WTC11 (cell line): ENCODE results near the gene CLIC3. TPM values are rescaled to one million over a fixed set of nuclear protein-coding genes. Genes with fewer than 3 reads are reported as not detected.

Experiments
- ATAC-seq: fragments of 200-7000 bp; cut with Tn5 transposase; 2 replicates; pipeline ENCODE4 v1.10.0; 2021; ENCODE audit warnings: mild to moderate bottlenecking, moderate library complexity
- CTCF ChIA-PET: fragments of 300-600 bp; sonication (Branson Sonifier 250); formaldehyde crosslinking; loops from one replicate; lab custom pipeline; 2021; ENCODE audit warnings: antibody characterized with exemption; lab: Charles Lee
- POLR2A ChIA-PET: fragments of 350-600 bp; sonication (Branson Sonifier 250); formaldehyde crosslinking; loops from one replicate; lab custom pipeline; 2021; ENCODE audit warnings: antibody characterized with exemption; lab: Charles Lee
- DNase-seq: peaks from one replicate; pipeline ENCODE4 v3.0.0; 2021; ENCODE audit warnings: low spot score
- H3K27ac Mint-ChIP-seq: 2 replicates; pipeline ENCODE4 v1.8.0; 2021; ENCODE audit warnings: mixed read lengths
- H3K27me3 Mint-ChIP-seq: 2 replicates; pipeline ENCODE4 v1.8.0; 2021; ENCODE audit warnings: low read depth, mild to moderate bottlenecking, moderate library complexity, mixed read lengths
- H3K36me3 Mint-ChIP-seq: 2 replicates; pipeline ENCODE4 v1.8.0; 2021; ENCODE audit warnings: mixed read lengths
- H3K4me1 Mint-ChIP-seq: 2 replicates; pipeline ENCODE4 v1.8.0; 2022; ENCODE audit warnings: mixed read lengths
- H3K4me3 Mint-ChIP-seq: 2 replicates; pipeline ENCODE4 v1.8.0; 2021; ENCODE audit warnings: mild to moderate bottlenecking, moderate library complexity, mixed read lengths
- H3K9me3 Mint-ChIP-seq: 2 replicates; pipeline ENCODE4 v1.8.0; 2021; ENCODE audit warnings: mixed read lengths
- ESRRA ChIP-seq: sonication (generic); formaldehyde crosslinking; IDR thresholded peaks from 2 replicates; pipeline ENCODE4 v1.8.1; 2022; ENCODE audit warnings: mild to moderate bottlenecking, missing genetic modification reagents, borderline replicate concordance
- GRHL2 ChIP-seq: fragments of 250-450 bp; sonication (Bioruptor Pico); IDR thresholded peaks from 2 replicates; pipeline ENCODE4 v1.8.0; 2022; ENCODE audit warnings: mild to moderate bottlenecking, moderate library complexity; ENCODE audit not compliant: insufficient replicate concordance, severe bottlenecking
- RORB ChIP-seq: fragments of 250-450 bp; sonication (Bioruptor Pico); IDR thresholded peaks from 2 replicates; pipeline ENCODE4 v1.9.0; 2021; ENCODE audit warnings: mild to moderate bottlenecking
- SP1 ChIP-seq: sonication (generic); formaldehyde crosslinking; conservative IDR thresholded peaks from 2 replicates; pipeline ENCODE4 v1.8.1; 2022; ENCODE audit warnings: missing genetic modification reagents
- TCF7 ChIP-seq: sonication (generic); formaldehyde crosslinking; IDR thresholded peaks from 2 replicates; pipeline ENCODE4 v1.8.0; 2022; ENCODE audit warnings: mild to moderate bottlenecking, low read depth, missing genetic modification reagents, moderate library complexity
- TEAD1 ChIP-seq: sonication (generic); formaldehyde crosslinking; IDR thresholded peaks from 2 replicates; pipeline ENCODE4 v1.8.0; 2022; ENCODE audit warnings: mild to moderate bottlenecking, missing genetic modification reagents
- ZNF121 ChIP-seq: sonication (generic); formaldehyde crosslinking; IDR thresholded peaks from 2 replicates; pipeline ENCODE4 v1.8.0; 2023; ENCODE audit warnings: missing genetic modification reagents
- ZNF317 ChIP-seq: sonication (generic); formaldehyde crosslinking; IDR thresholded peaks from 2 replicates; pipeline ENCODE4 v1.8.1; 2023; ENCODE audit warnings: low read depth, mild to moderate bottlenecking, moderate library complexity, missing genetic modification reagents, borderline replicate concordance
- ZNF671 ChIP-seq: fragments of 250-450 bp; sonication (Bioruptor Pico); IDR thresholded peaks from 2 replicates; pipeline ENCODE4 v1.8.0; 2021; ENCODE audit warnings: mild to moderate bottlenecking
- total RNA-seq: library from RNA; stranded (reverse); gene quantifications from 3 replicates; pipeline ENCODE4 v1.2.3, GENCODE V29; 2021
- TF ChIP-seq, protein P1 (sequence below): sonication (generic); formaldehyde crosslinking; IDR thresholded peaks from 2 replicates; pipeline ENCODE4 v1.8.1; 2023; ENCODE audit warnings: mild to moderate bottlenecking, missing genetic modification reagents
- TF ChIP-seq, protein P2 (sequence below): sonication (generic); formaldehyde crosslinking; IDR thresholded peaks from 2 replicates; pipeline ENCODE4 v1.8.1; 2023; ENCODE audit warnings: mild to moderate bottlenecking, missing genetic modification reagents, borderline replicate concordance
- TF ChIP-seq, protein P3 (sequence below): sonication (generic); formaldehyde crosslinking; IDR thresholded peaks from 2 replicates; pipeline ENCODE4 v1.8.1; 2022; ENCODE audit warnings: low read depth, mild to moderate bottlenecking, moderate library complexity, missing genetic modification reagents, borderline replicate concordance
- TF ChIP-seq, protein P4 (sequence below): sonication (generic); formaldehyde crosslinking; IDR thresholded peaks from 2 replicates; pipeline ENCODE4 v1.8.0; 2023; ENCODE audit warnings: missing genetic modification reagents
- TF ChIP-seq, protein P5 (sequence below): sonication (generic); formaldehyde crosslinking; IDR thresholded peaks from 2 replicates; pipeline ENCODE4 v1.8.1; 2023; ENCODE audit warnings: mild to moderate bottlenecking, moderate library complexity, missing genetic modification reagents

Gene CLIC3
- total RNA-seq, 1 experiment from 2014 or later = 0.31 TPM

DNA sequence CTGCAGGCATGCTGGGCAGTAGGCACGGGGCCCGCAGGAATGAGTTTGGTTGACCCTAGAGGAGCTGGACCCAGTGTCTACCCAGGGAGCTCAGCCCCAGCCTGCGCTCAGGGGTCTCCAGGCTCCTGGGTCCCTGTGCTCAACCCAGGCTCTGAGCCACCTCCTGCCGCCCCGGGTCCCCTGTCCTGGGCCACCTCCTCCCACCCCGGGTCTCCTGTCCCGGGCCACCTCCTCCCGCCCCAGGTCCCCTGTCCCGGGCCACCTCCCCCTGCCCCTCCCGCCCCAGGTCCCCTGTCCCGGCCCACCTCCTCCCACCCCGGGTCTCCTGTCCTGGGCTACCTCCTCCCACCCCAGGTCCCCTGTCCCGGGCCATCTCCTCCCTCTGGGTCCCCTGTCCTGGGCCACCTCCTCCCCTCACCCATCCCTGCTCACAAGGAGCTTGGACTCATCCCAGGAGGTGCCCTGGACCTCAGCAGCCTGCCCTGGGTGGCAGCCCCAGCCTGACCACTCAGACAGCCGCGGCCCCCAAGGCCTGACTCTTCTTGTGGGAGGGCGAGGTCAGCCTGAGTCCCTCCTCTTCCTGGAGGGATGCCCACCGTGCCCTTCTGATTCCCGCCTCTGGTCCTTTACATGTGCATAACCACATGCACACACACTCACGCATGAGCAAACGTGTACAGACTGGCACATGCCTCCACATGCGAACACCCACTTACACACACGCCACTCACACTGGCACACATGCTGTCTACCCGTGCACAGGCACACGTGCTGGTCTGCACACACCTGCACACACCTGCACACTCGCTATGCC lies 41.9 kb downstream of the CLIC3 start (continued):
- no peak for TF ChIP-seq TEAD1 (CRISPR knock-in tag)
- TF ChIP-seq ZNF317 = no peak
- TF ChIP-seq, protein P1, sequence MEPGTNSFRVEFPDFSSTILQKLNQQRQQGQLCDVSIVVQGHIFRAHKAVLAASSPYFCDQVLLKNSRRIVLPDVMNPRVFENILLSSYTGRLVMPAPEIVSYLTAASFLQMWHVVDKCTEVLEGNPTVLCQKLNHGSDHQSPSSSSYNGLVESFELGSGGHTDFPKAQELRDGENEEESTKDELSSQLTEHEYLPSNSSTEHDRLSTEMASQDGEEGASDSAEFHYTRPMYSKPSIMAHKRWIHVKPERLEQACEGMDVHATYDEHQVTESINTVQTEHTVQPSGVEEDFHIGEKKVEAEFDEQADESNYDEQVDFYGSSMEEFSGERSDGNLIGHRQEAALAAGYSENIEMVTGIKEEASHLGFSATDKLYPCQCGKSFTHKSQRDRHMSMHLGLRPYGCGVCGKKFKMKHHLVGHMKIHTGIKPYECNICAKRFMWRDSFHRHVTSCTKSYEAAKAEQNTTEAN (CRISPR knock-in tag) = no peak
- TF ChIP-seq ESRRA (CRISPR knock-in tag) = no peak
- TF ChIP-seq, protein P2, sequence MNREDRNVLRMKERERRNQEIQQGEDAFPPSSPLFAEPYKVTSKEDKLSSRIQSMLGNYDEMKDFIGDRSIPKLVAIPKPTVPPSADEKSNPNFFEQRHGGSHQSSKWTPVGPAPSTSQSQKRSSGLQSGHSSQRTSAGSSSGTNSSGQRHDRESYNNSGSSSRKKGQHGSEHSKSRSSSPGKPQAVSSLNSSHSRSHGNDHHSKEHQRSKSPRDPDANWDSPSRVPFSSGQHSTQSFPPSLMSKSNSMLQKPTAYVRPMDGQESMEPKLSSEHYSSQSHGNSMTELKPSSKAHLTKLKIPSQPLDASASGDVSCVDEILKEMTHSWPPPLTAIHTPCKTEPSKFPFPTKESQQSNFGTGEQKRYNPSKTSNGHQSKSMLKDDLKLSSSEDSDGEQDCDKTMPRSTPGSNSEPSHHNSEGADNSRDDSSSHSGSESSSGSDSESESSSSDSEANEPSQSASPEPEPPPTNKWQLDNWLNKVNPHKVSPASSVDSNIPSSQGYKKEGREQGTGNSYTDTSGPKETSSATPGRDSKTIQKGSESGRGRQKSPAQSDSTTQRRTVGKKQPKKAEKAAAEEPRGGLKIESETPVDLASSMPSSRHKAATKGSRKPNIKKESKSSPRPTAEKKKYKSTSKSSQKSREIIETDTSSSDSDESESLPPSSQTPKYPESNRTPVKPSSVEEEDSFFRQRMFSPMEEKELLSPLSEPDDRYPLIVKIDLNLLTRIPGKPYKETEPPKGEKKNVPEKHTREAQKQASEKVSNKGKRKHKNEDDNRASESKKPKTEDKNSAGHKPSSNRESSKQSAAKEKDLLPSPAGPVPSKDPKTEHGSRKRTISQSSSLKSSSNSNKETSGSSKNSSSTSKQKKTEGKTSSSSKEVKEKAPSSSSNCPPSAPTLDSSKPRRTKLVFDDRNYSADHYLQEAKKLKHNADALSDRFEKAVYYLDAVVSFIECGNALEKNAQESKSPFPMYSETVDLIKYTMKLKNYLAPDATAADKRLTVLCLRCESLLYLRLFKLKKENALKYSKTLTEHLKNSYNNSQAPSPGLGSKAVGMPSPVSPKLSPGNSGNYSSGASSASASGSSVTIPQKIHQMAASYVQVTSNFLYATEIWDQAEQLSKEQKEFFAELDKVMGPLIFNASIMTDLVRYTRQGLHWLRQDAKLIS (CRISPR knock-in tag) = no peak

DNA sequence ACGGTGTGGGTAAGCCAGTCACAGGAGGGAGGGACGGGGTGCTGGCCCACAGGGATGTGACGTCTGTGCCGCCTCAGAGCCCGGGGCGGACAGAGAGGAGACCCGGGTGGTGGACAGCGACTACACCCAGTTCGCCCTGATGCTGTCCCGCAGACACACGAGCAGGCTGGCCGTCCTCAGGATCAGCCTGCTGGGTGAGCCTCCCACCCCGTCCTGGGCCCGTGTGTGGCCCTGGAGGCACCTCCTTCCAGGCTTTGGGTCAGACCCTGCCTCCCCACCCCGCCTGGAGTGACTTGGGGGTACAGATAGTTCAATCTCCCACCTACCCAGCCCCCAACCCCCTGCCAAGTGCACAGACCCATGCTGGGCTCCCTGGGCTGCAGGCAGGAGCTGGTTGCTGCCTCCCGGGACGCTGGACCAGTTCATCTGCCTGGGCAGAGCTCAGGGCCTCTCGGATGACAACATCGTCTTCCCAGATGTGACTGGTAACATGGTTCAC lies 42.5 kb downstream of the CLIC3 start:
- Mint-ChIP-seq H3K27ac (no peak overlapping the region), H3K36me3 (no peaks in the 10 kb centered on the region), H3K4me3 (no peak overlapping the region), H3K27me3 (no peaks in the 10 kb centered on the region), H3K9me3 (peaks cover 9% of the 10 kb centered on the region), H3K4me1 (no peaks in the 10 kb centered on the region)
- TF ChIP-seq, protein P3, sequence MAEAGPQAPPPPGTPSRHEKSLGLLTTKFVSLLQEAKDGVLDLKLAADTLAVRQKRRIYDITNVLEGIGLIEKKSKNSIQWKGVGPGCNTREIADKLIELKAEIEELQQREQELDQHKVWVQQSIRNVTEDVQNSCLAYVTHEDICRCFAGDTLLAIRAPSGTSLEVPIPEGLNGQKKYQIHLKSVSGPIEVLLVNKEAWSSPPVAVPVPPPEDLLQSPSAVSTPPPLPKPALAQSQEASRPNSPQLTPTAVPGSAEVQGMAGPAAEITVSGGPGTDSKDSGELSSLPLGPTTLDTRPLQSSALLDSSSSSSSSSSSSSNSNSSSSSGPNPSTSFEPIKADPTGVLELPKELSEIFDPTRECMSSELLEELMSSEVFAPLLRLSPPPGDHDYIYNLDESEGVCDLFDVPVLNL (CRISPR knock-in tag) = no peak
- TF ChIP-seq, protein P4, sequence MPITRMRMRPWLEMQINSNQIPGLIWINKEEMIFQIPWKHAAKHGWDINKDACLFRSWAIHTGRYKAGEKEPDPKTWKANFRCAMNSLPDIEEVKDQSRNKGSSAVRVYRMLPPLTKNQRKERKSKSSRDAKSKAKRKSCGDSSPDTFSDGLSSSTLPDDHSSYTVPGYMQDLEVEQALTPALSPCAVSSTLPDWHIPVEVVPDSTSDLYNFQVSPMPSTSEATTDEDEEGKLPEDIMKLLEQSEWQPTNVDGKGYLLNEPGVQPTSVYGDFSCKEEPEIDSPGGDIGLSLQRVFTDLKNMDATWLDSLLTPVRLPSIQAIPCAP (CRISPR knock-in tag) = no peak
- TF ChIP-seq ZNF671 (CRISPR knock-in tag) (no peak), TCF7 (CRISPR knock-in tag) (no peak), TEAD1 (CRISPR knock-in tag) (no peak), GRHL2 (no peak), SP1 (CRISPR knock-in tag) (no peak), ZNF121 (CRISPR knock-in tag) (no peak), RORB (CRISPR knock-in tag) (no peak)
- TF ChIP-seq, protein P5, sequence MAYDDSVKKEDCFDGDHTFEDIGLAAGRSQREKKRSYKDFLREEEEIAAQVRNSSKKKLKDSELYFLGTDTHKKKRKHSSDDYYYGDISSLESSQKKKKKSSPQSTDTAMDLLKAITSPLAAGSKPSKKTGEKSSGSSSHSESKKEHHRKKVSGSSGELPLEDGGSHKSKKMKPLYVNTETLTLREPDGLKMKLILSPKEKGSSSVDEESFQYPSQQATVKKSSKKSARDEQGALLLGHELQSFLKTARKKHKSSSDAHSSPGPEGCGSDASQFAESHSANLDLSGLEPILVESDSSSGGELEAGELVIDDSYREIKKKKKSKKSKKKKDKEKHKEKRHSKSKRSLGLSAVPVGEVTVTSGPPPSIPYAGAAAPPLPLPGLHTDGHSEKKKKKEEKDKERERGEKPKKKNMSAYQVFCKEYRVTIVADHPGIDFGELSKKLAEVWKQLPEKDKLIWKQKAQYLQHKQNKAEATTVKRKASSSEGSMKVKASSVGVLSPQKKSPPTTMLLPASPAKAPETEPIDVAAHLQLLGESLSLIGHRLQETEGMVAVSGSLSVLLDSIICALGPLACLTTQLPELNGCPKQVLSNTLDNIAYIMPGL (CRISPR knock-in tag) = no peak
- no peak for ATAC-seq
- ChIA-PET CTCF (interaction anchor here (0.8 to 2.9 kb wide), 4 partner anchors 10 to 75 kb away, joined by 3 to 17 read pairs (median 4); no protein-coding TSS in a partner anchor), POLR2A (no interaction called here)
- DNase-seq = no peak
